ENCODE results near the gene GPR6. TPM values are rescaled to one million over a fixed set of nuclear protein-coding genes. Genes with fewer than 3 reads are reported as not detected.

The GPR6 gene
- total RNA-seq, 1 donor = not detected

- no peak for TF ChIP-seq CTCF (IDR thresholded peaks at IDR 0.05; ENCODE audit: insufficient read depth, low read depth, low read length)
- H3K4me3 ChIP-seq (ENCODE audit: low read depth, low read length) = no peak overlapping the region
- DNase-seq (ENCODE audit: low read depth) = no peak
These were observed 39.2 kb downstream of the GPR6 start for GRCh38 chr6:110017306-110017705.

GRCh38 chr6:110017946-110018345 is 39.8 kb downstream of the GPR6 start:
- DNase-seq (ENCODE audit: low read depth) = no peak
- H3K4me3 ChIP-seq (ENCODE audit: low read depth, low read length) = no peak overlapping the region
- no peak for TF ChIP-seq CTCF (IDR thresholded peaks at IDR 0.05; ENCODE audit: insufficient read depth, low read depth, low read length)

- TF ChIP-seq CTCF (IDR thresholded peaks at IDR 0.05; ENCODE audit: insufficient read depth, low read depth, low read length) = no peak
- DNase-seq (ENCODE audit: low read depth) = no peak
- H3K4me3 ChIP-seq (ENCODE audit: low read depth, low read length) = no peak overlapping the region
These were observed 40.4 kb downstream of the GPR6 start for GRCh38 chr6:110018486-110018885.

- H3K4me3 ChIP-seq (ENCODE audit: low read depth, low read length) = no peak overlapping the region
- DNase-seq (ENCODE audit: low read depth) = no peak
- TF ChIP-seq CTCF (IDR thresholded peaks at IDR 0.05; ENCODE audit: insufficient read depth, low read depth, low read length) = no peak
These were observed 42.8 kb downstream of the GPR6 start for GRCh38 chr6:110020888-110021287.

GRCh38 chr6:110029144-110029543 is 51.0 kb downstream of the GPR6 start:
- TF ChIP-seq CTCF (IDR thresholded peaks at IDR 0.05; ENCODE audit: insufficient read depth, low read depth, low read length) = no peak
- no peak for DNase-seq (ENCODE audit: low read depth)
- no peak overlapping the region for H3K4me3 ChIP-seq (ENCODE audit: low read depth, low read length)

Other genes starting within 250 kb of the GPR6 start
- 10.3 and 14.2 TPM in 2 replicates for gene WASF1, start 201.4 kb downstream of the GPR6 start, total RNA-seq
- gene CDC40, start 202.1 kb downstream of the GPR6 start, total RNA-seq = 19.0 and 32.0 TPM in 2 replicates